MCF 10A (cell line): ENCODE measurements around the gene CARS2. TPM values are rescaled to one million over a fixed set of nuclear protein-coding genes. Genes with fewer than 3 reads are reported as not detected.
"Not testable (repeated sequence)": the region's sequence is repeated elsewhere in the genome, so short reads cannot be mapped to it uniquely, and the experiment has no call there.

ENCODE experiments used
- BruUV-seq: library from RNA; stranded (reverse); fragments of 400-500 nt; replicated peaks from 2 replicates; lab custom pipeline; 2021; lab: Mats Ljungman, UMichigan
- CTCF ChIA-PET: fragments of 300-600 bp; sonication (Branson Sonifier 250); formaldehyde crosslinking; extraction: SDS; loops from one replicate; lab custom pipeline; 2021; ENCODE audit warnings: antibody characterized with exemption, inconsistent platforms; lab: Yijun Ruan, JAX
- POLR2A ChIA-PET: fragments of 300-600, 350-650 bp; sonication (Branson Sonifier 250); formaldehyde crosslinking; extraction: SDS; loops from one replicate; lab custom pipeline; 2020; ENCODE audit warnings: antibody characterized with exemption, inconsistent platforms; lab: Yijun Ruan, JAX
- DNase-seq: peaks from one replicate; pipeline ENCODE4 v3.0.0-alpha.2; 2018; ENCODE audit not compliant: unreplicated experiment
- H3K27ac Mint-ChIP-seq: one replicate; pipeline ENCODE4 v1.8.0; 2022; ENCODE audit warnings: mild to moderate bottlenecking, low read depth, mixed read lengths; ENCODE audit not compliant: unreplicated experiment
- H3K27me3 Mint-ChIP-seq: one replicate; pipeline ENCODE4 v1.8.0; 2022; ENCODE audit warnings: mixed read lengths; ENCODE audit not compliant: insufficient read depth, unreplicated experiment
- H3K36me3 Mint-ChIP-seq: one replicate; pipeline ENCODE4 v1.8.0; 2022; ENCODE audit warnings: mild to moderate bottlenecking, moderate library complexity, mixed read lengths; ENCODE audit not compliant: insufficient read depth, unreplicated experiment
- H3K4me1 Mint-ChIP-seq: one replicate; pipeline ENCODE4 v1.8.0; 2022; ENCODE audit warnings: mixed read lengths; ENCODE audit not compliant: insufficient read depth, unreplicated experiment
- H3K4me3 Mint-ChIP-seq: one replicate; pipeline ENCODE4 v1.8.0; 2022; ENCODE audit warnings: mild to moderate bottlenecking, moderate library complexity, mixed read lengths; ENCODE audit not compliant: unreplicated experiment
- H3K9me3 Mint-ChIP-seq: one replicate; pipeline ENCODE4 v1.8.0; 2022; ENCODE audit warnings: mixed read lengths; ENCODE audit not compliant: unreplicated experiment
- CTCF ChIP-seq: fragments of 200-600 bp; IDR thresholded peaks from one replicate; pipeline ENCODE4 v1.8.0; 2022; ENCODE audit warnings: antibody characterized with exemption, mild to moderate bottlenecking; ENCODE audit not compliant: unreplicated experiment
- intact Hi-C: fragments of 100-400 bp; cut with micrococcal nuclease; formaldehyde crosslinking; loops from 2 replicates; pipeline ENCODE4 v1.14.1; 2022
- total RNA-seq: library from RNA; stranded (reverse); gene quantifications from 2 replicates; pipeline ENCODE4 v1.2.3, GENCODE V29; 2022

CARS2 gene
- total RNA-seq, 1 experiment from 2014 or later: 104 TPM

GRCh38 chr13:110696776-110697175 lies 9.1 kb downstream of the CARS2 start:
- no TSS peak for BruUV-seq
- Mint-ChIP-seq H3K27me3 (no peaks in the 10 kb centered on the region), H3K9me3 (no peaks in the 10 kb centered on the region), H3K4me1 (peaks cover 10% of the 10 kb centered on the region), H3K4me3 (no peak overlapping the region), H3K36me3 (peaks cover 96% of the 10 kb centered on the region), H3K27ac (peak overlapping the region; percentile 39)
- TF ChIP-seq CTCF: no peak
- ChIA-PET POLR2A (interaction anchor here (1.1 kb wide), 1 partner anchor 135 kb away, joined by 3 read pairs; no protein-coding TSS in a partner anchor), CTCF (no interaction called here)
- DNase-seq: no peak
- intact Hi-C loops: no loop called here

- DNase-seq, H3K27ac Mint-ChIP-seq, POLR2A ChIA-PET, BruUV-seq, H3K27me3 Mint-ChIP-seq, CTCF ChIA-PET, H3K9me3 Mint-ChIP-seq, intact Hi-C loops, H3K4me1 Mint-ChIP-seq, H3K4me3 Mint-ChIP-seq: not testable (repeated sequence)
- H3K36me3 Mint-ChIP-seq: peaks cover 92% of the 10 kb centered on the region
Measured at GRCh38 chr13:110695774-110696173, 10.1 kb downstream of the CARS2 start.

- CTCF ChIA-PET: interaction anchor here (0.6 to 1.2 kb wide), 2 partner anchors 81 to 260 kb away, joined by 3 read pairs; no protein-coding TSS in a partner anchor
- no peak for DNase-seq
- H3K9me3 Mint-ChIP-seq: no peaks in the 10 kb centered on the region
- intact Hi-C loops: no loop called here
- BruUV-seq: no TSS peak
- no peaks in the 10 kb centered on the region for H3K27me3 Mint-ChIP-seq
- TF ChIP-seq CTCF: no peak
- POLR2A ChIA-PET: interaction anchor here (0.6 to 0.9 kb wide), 2 partner anchors 22 to 107 kb away, joined by 3 read pairs; no protein-coding TSS in a partner anchor
- no peak overlapping the region for H3K4me3 Mint-ChIP-seq
- H3K4me1 Mint-ChIP-seq: no peaks in the 10 kb centered on the region
- peaks cover 77% of the 10 kb centered on the region for H3K36me3 Mint-ChIP-seq
- no peak overlapping the region for H3K27ac Mint-ChIP-seq
Measured at GRCh38 chr13:110690516-110690915, 15.4 kb downstream of the CARS2 start.

GRCh38 chr13:110689711-110690110 lies 16.2 kb downstream of the CARS2 start:
- Mint-ChIP-seq H3K4me1 (no peaks in the 10 kb centered on the region), H3K27me3 (no peaks in the 10 kb centered on the region), H3K36me3 (peaks cover 76% of the 10 kb centered on the region), H3K9me3 (no peaks in the 10 kb centered on the region), H3K27ac (no peak overlapping the region), H3K4me3 (no peak overlapping the region)
- CTCF ChIA-PET: no interaction called here
- BruUV-seq: no TSS peak
- intact Hi-C loops: no loop called here
- no peak for TF ChIP-seq CTCF
- POLR2A ChIA-PET: interaction anchor here (0.6 to 0.9 kb wide), 2 partner anchors 11 to 23 kb away, joined by 3 read pairs; no protein-coding TSS in a partner anchor
- DNase-seq: no peak
